DND-41 (cell line): Measurements from ENCODE around the gene AP3D1.

Source experiments
- EZH2 ChIP-seq: IDR thresholded peaks from 3 replicates; pipeline ENCODE4 v1.6.1; 2012; ENCODE audit warnings: borderline replicate concordance, low read depth, mild to moderate bottlenecking, moderate library complexity, low read length, inconsistent platforms; ENCODE audit not compliant: severe bottlenecking
- TF ChIP-seq, protein P1 (sequence below): IDR thresholded peaks from 2 replicates; pipeline ENCODE4 v1.5.1; 2012; ENCODE audit warnings: borderline replicate concordance, low read length, moderate library complexity, mild to moderate bottlenecking; ENCODE audit not compliant: poor library complexity, severe bottlenecking; ENCODE audit errors: extremely low read depth

DNA sequence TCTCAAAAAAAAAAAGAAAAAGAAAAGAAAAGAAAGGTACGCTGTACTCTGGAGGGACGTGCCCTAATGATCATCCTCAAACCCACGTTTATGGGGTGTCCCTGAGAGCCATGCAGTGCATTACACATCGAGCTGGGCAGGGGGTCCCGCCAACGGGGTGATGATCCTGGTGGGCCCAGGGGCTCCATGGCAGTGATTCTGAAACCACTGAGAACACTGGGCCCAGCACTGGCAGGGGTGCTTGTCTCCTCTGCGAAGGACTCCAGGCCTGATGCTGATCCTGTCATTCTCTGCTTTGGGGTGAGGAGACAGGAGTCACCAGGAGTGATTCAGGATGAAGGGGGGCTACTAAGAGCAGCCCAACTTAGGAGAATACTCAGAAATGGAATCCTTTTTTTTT lies 74.0 kb downstream of the AP3D1 start:
- TF ChIP-seq, protein P1, sequence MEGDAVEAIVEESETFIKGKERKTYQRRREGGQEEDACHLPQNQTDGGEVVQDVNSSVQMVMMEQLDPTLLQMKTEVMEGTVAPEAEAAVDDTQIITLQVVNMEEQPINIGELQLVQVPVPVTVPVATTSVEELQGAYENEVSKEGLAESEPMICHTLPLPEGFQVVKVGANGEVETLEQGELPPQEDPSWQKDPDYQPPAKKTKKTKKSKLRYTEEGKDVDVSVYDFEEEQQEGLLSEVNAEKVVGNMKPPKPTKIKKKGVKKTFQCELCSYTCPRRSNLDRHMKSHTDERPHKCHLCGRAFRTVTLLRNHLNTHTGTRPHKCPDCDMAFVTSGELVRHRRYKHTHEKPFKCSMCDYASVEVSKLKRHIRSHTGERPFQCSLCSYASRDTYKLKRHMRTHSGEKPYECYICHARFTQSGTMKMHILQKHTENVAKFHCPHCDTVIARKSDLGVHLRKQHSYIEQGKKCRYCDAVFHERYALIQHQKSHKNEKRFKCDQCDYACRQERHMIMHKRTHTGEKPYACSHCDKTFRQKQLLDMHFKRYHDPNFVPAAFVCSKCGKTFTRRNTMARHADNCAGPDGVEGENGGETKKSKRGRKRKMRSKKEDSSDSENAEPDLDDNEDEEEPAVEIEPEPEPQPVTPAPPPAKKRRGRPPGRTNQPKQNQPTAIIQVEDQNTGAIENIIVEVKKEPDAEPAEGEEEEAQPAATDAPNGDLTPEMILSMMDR = no peak
- TF ChIP-seq EZH2 = no peak
